ENCODE measurements around the gene AFAP1. TPM values are rescaled to one million over a fixed set of nuclear protein-coding genes. Genes with fewer than 3 reads are reported as not detected.

The AFAP1 gene
- total and polyA plus RNA-seq, 2 donors (not counting 3 experiments of a cell fraction or from before 2014, with no cell fraction given) = 32.3 to 103 TPM

- DNase-seq (ENCODE audit: low read depth, low spot score) = no peak
- H3K9me1 ChIP-seq (replicated peaks; ENCODE audit: control insufficient read depth, extremely low read depth, insufficient read depth, low read length) = no peaks in the 10 kb centered on the region
- no peak overlapping the region for H3K4me3 ChIP-seq (replicated peaks in 1 of 3; ENCODE audit: insufficient read depth in 1 of 3, low read depth in 1 of 3, low read length in 3 of 3)
- ChIA-PET CTCF (interaction anchor here (0.6 to 7.5 kb wide), 18 partner anchors 10 to 268 kb away, joined by 3 to 163 read pairs (median 4); partner anchors contain the start of gene AFAP1), POLR2A (no interaction called here)
- intact Hi-C loops (cut with micrococcal nuclease) = loop anchor here (5.0 kb wide), 1 partner anchor 204 kb away; no protein-coding TSS in a partner anchor
- no peak overlapping the region for H3K4me2 ChIP-seq (ENCODE audit: insufficient read depth, low read length)
- no peak for TF ChIP-seq MYC (IDR thresholded peaks at IDR 0.05; ENCODE audit: low read depth, low read length)
- no peak for TF ChIP-seq JUN (IDR thresholded peaks at IDR 0.05; ENCODE audit: borderline replicate concordance, insufficient read depth, insufficient read length, low read depth)
- TF ChIP-seq MAX (IDR thresholded peaks at IDR 0.05; ENCODE audit: insufficient read depth, insufficient read length) = no peak
- TF ChIP-seq, protein P1, sequence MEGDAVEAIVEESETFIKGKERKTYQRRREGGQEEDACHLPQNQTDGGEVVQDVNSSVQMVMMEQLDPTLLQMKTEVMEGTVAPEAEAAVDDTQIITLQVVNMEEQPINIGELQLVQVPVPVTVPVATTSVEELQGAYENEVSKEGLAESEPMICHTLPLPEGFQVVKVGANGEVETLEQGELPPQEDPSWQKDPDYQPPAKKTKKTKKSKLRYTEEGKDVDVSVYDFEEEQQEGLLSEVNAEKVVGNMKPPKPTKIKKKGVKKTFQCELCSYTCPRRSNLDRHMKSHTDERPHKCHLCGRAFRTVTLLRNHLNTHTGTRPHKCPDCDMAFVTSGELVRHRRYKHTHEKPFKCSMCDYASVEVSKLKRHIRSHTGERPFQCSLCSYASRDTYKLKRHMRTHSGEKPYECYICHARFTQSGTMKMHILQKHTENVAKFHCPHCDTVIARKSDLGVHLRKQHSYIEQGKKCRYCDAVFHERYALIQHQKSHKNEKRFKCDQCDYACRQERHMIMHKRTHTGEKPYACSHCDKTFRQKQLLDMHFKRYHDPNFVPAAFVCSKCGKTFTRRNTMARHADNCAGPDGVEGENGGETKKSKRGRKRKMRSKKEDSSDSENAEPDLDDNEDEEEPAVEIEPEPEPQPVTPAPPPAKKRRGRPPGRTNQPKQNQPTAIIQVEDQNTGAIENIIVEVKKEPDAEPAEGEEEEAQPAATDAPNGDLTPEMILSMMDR (IDR thresholded peaks at IDR 0.05; ENCODE audit: extremely low read depth in 1 of 2, insufficient read depth in 1 of 2, low read depth in 1 of 2, low read length in 2 of 2) = no peak
- no peak for TF ChIP-seq FOS (IDR thresholded peaks at IDR 0.05; ENCODE audit: borderline replicate concordance, insufficient read depth, low read length)
- H3K27me3 ChIP-seq (ENCODE audit: control insufficient read depth in 2 of 2, insufficient read depth in 2 of 2, low read length in 2 of 2) = no peaks in the 10 kb centered on the region
- no peak for FAIRE-seq
- H2AFZ ChIP-seq (ENCODE audit: low read depth, low read length) = no peak overlapping the region
- H3K9ac ChIP-seq (replicated peaks; ENCODE audit: extremely low read depth, insufficient read depth, low read length) = no peak overlapping the region
- no TSS peak for BruUV-seq (replicated peaks)
- dilution Hi-C loops (cut with MboI; ENCODE audit: extremely low pct_ligation_motif_present, low sequenced_read_pairs) = no loop called here
- H3K36me3 ChIP-seq (ENCODE audit: control insufficient read depth in 2 of 2, extremely low read depth in 1 of 2, insufficient read depth in 2 of 2, low read length in 2 of 2) = no peaks in the 10 kb centered on the region
- no peaks in the 10 kb centered on the region for H3K9me3 ChIP-seq (replicated peaks; ENCODE audit: control insufficient read depth, insufficient read depth, low read length)
- no peak overlapping the region for H3K27ac ChIP-seq (ENCODE audit: insufficient read depth, low read depth, low read length)
- no peaks in the 10 kb centered on the region for H4K20me1 ChIP-seq (replicated peaks; ENCODE audit: control insufficient read depth, extremely low read depth, insufficient read depth, low read length)
- peaks cover 12% of the 10 kb centered on the region for H3K4me1 ChIP-seq (ENCODE audit: control insufficient read depth, extremely low read depth, insufficient read depth, low read length)
- H3K79me2 ChIP-seq (ENCODE audit: control insufficient read depth, insufficient read depth, low read length) = no peaks in the 10 kb centered on the region
Measured at GRCh38 chr4:7988437-7988836, 48.8 kb upstream of the AFAP1 start.
